HG03139 (cell line): ENCODE results near the gene ITPR2.
"Not testable (repeated sequence)": the region's sequence is repeated elsewhere in the genome, so short reads cannot be mapped to it uniquely, and the experiment has no call there.

Experiments used
- ATAC-seq: cut with Tn5 transposase; IDR thresholded peaks from one replicate; pipeline ENCODE4 v1.9.1; 2021; ENCODE audit not compliant: unreplicated experiment

Gene ITPR2

DNA sequence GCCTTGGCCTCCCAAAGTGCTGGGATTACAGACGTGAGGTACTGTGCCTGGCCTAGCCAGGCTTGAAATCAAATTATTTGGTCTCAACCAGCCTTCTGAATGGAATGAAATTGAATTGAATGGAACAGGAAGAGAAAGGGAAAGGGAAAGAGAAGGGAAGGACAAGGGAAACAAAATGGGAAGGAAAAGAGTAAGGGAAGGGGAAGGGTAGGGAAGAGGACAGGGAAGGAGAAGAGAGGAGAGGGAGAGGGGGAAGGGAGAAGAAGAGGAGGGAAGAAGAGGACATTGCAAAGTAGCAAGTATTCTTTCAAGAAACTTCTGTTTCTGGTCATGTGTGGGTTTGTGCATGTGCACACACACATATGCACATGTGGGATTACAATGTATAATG, 97.8 kb downstream of the ITPR2 start:
- no peak for ATAC-seq

DNA sequence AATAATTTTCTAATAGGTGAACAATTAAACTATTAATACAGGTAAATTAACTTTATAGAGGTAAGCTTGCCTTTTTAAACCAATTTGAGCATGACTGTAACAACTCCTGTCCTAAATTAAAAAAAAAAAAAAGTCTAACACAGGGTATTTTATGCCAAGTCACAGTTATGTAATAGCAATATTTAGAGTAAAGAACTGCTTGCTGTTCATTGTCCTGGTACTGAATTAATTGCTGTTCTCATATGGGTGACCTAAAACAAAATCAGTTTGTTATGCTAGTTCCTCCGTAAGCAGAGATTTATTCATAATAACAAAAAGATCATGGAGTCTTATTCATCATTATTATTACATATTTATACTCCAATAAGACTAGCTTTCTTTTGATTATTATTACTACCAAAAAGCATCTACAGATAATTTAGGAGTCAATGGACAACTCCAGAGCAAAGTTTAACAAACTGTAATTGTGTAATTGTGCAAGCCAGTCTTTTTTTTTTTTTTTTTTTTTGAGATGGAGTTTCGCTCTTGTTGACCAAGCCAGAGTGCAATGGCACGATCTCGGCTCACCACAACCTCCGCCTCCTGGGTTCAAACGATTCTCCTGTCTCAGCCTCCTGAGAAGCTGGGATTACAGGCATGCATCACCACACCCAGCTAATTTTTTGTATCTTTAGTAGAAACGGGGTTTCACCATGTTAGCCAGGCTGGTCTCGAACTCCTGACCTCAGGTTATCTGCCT, 98.3 kb downstream of the ITPR2 start:
- ATAC-seq = no peak

DNA sequence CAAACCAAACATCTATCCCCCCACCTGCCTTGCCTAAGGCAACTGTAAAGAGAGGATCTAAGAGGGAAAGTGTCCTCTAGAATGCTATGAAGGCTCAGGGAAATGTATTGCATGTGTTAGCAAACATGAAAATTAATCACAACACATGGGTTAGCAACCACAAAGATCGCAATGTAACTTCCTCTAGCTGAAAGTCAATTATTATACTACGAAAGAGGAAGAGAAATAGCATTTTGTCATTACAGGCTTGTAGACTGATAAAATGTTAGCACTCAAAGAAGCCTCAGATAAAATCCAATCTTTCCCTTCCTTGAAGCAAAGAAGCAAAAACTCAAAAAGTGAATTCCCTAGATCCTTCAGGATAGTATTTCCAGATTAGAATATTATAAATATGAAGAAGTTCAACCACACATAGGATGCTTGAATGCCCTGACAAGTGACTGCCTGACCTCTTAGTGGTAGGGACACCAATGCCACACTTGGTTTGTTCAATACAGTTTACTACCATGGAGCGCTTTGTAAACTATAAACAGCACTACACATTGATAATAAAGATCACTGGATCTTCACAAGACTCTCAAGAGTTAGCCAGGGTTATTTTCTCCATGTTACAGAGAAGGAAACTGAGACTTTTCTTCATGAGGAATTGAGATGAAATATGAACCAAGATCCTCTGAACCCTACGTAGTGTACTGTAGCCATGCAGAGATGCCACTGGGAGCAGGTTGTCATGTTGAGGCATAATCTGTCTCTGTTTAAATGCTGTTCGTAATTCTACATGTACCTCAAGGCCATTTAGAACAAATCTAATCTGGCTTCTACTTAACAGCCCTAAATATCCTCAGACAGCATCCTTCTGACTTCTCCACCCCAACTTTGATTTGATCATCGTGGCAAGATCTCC, 100.7 kb downstream of the ITPR2 start:
- ATAC-seq = peak; percentile 57

DNA sequence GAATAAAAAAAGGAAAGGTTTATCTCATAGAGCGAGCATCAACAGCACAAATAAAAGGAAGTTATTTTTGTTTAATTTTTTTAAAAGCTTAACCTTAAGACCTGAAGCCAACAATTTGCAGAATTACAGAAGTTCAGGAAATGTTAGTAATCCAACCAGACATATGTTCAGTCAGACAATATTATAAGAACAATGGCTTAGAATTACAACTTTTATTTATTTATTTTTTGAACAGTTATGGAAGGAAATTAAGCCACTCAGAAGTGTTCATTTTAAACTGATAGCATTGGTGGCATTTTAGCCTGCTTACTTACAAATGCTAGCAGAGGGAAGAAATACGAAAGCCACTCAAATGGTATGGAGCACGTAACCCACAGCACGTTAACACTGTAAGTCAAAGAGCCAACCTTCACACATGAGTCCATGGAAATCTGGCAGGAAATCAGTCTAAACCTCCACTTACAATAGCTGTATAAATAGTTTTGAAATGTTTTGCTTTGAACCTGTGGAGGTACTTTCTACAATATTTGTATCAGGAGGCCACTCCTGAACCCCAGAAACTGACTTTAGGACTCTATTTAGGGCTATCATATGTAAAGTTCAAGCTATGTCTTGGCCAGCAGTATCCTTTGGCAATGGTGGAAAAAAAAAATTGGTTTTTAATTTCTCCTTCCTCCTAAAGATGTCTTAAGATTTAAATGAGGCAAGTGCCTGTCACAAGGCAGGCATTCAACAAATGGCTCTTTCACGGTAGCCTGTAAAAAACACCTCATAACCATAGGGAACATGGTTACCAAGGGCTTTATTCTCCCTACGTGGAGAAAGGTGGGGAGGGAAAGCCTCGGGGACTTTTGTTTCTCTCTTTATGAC, 102.3 kb downstream of the ITPR2 start:
- no peak for ATAC-seq

DNA sequence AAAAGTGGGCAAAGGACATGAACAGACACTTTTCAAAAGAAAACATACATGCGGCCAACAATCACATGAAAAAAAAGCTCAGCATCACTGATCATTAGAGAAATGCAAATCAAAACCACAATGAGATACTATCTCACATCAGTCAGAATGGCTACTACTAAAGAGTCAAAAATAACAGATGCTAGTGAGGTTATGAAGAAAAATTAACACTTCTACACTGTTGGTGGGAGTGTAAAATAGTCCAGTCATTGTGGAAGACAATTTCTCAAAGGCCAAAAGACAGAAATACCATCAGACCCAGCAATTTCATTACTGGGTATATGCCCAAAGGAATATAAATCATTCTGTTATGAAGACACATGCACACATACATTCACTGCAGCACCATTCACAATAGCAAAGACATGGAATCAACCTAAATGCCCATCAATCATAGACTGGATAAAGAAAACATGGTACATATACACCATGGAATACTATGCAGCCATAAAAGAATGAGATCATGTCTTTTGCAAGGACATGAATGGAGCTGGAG, 103.8 kb downstream of the ITPR2 start:
- ATAC-seq = not testable (repeated sequence)

DNA sequence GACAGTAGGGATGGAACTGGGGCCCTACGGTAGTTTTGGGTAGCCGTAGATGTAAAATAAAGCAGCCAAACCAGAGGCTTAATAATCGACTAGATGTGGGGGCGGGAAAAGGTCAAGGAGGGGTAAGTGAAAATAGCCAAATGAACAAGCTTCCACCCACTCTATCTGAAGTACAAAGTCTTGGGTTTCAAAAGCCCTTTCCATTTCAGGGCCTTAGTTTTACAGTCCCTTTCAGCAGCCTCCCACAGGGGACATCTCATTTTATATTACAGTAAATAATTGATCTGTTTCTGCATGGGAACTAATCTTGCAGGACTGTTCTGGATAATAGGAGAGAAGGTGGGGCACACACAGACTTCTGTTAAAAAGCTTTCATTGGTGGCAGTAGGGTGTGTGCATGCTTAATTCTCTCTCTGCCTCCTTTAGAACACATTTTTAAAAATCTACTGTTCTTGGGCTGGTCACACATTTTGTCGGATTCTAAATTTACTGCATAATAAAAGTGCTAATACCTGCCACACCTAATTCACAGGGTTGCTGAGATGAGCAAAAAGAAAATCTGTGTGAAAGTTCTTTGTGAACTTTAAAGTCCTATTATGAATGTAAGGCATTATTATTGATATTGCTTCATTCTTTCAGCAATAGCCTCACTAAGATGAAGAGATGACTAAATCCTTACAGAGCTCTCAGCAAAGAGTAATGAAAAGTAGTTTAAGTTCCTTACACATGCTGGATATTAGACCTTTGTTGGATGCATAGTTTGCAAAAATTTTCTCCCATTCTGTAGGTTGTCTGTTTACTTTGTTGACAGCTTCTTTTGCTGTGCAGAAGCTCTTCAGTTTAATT, 104.6 kb downstream of the ITPR2 start:
- ATAC-seq = peak; percentile 43

DNA sequence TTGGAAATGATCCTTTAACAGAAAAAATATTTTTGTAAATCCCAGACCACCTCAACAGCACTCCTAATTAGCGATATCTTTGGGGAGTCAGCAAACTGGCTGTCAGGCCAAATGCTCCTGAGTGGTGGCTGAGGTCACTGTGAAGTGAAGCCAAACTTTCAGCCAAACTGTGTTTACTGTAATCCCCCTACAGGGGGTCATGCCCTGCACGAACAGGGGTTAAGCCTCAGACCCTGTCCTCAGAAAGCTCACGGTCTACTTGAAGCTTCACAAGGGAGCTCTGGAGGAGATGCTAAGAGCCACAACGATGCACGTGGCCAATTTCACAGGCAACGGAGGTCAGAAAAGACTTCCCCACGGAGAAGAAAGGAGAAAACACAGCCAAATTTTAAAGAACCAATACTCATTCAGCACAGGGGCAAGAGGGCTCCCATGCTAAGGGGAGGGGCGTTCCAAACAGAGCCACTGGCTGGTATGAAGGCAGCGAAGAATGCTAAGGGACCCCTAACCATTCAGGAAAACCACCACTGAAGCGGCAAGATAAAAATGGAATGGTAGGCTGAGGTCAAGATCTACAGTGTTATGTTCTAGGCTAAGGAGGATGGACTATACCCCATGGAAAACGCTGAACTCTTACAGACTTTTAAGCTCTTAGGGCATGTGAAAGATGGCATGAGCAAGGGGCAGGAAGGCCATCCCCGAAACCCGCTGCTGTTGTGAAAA, 105.4 kb downstream of the ITPR2 start:
- ATAC-seq = no peak

DNA sequence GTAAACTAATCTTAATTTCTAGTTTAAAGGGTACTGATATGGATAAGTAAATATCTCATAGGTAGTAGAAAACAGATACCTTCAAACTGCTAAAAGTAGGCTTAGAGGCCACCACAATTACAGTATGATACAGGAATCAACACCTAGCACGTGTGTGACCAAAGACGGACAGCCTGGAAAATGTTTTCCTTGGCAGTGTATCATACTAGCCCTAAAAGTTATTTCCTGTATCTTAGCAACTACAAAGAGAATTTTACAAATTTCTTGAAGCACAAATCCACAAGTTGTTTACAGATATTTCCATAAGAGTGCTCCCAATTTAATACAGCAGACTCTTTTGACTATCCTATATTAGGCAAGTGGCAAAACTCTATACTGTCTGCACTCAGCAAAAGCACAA, 106.0 kb downstream of the ITPR2 start:
- no peak for ATAC-seq

DNA sequence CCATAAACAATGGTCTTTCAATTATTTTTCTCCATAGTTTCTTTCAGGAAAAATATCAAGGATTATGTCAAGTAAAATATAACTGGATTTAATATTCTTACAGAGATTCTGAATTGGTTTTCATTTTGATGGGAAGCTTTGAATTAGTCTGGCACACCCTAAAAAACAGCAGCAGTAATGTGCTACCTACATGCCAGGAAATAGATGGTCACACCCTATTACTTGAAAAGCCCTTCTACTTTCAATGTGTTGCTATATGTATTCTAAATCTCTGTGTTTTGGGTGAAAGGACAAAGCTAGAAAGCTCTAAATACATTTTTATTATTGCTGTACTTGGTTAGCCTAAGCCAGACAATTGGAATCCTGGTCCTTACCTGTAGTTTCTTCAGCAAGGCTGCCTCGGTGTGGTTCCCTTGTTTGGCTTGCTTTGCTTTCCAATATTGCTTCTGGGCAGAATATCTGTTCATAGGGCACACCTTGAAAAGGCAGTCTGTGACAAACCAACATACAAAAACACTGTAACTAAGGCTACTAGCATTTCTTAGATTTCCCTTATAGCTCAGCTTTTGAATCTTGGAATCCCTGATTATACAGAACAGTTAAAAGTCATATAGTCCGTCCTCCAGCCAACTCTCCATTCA, 107.6 kb downstream of the ITPR2 start:
- ATAC-seq = no peak

DNA sequence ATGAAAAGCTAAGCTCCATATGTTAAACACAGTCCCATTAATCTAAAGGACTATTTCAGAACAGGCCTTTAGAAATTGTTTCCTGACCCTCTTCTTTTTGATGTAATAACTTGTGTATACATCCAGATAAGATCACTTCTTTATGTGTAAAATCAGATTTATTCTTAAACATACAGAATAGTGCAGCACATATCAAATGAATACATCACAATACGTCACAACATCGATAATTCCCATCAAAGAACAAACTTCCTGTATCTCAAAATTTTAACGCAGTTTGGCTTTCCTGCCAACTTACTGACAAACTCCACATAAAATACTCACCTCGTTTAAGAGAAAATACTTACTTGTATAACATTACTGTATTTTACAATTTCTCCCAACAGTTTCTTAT, 108.7 kb downstream of the ITPR2 start:
- no peak for ATAC-seq

DNA sequence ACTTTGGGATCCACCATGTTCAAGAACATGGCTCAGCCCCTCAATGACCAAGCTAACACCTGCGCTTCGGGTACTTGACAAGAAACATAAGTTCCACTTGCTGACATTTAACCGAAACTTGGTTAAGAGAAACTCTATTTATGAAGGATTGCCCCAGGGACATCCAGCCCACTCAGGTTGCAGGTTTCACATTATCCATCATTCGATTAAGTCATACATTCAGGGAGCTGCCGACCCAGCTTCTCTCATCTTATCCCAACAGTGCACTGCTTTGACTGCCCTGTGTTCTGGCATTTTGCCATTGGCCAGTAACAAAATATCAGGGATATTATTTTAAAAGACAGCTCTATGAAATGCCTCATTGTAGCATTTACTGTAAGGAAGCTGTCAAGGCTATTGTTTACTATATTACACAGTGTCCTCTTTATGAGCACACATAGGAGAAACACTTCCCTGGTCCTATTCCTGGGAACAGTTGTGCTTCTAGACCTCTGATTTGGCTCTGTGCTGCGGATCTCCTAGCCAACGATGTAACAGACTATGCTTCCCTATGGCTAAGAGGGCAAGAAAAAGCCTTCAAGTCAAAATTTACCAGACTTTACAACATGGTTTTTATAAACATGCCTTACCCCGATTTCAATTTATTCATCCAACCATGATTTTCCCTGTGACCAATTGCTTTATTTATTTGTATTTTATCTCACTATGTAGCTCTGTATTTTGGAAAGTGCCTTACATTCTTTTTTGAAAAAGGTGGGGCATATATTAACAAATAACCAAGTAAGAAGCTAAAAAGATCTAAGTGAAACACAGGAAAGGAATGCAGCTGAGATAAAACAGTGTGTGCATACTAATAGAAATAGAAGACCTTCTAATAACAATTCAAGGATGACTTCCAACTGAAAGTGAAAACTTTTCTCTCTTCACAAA, 109.3 kb downstream of the ITPR2 start:
- ATAC-seq = no peak

DNA sequence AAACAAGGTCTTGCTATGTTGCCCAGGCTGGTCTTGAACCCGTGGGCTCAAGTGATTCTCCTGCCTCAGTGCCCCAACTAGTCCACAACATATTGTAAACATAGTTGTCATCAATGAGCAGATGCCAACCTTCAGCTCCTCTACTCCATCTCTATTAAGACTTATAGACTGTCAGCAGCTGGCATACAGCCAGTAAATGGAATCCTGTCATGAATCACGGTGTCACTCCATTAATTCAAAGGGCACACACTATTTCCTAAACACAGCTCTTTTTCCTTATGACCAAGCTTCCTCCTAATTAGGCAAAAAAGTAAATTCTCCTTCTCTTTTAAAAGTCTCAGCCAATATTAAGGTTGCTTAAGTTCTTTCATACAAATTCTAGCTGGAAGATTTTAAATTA, 111.2 kb downstream of the ITPR2 start:
- ATAC-seq = no peak

DNA sequence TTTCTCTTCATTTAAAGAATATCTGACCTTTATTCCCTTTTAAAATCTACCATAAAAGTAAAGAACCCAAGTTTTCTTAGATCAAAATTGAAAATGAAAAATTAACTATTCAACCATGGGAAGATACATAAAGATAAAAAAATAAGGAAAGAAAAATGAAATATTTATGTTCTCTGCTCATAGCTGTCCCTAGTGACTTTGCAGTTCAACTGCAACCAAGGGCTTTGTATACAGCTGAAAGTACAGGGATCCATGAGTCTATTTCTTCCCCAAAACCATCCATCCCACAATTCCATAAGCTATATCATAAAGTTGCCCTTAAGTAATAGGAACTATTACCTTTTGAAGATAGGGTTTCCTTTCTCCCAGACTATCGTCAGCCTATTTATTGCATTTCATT, 113.1 kb downstream of the ITPR2 start:
- no peak for ATAC-seq

DNA sequence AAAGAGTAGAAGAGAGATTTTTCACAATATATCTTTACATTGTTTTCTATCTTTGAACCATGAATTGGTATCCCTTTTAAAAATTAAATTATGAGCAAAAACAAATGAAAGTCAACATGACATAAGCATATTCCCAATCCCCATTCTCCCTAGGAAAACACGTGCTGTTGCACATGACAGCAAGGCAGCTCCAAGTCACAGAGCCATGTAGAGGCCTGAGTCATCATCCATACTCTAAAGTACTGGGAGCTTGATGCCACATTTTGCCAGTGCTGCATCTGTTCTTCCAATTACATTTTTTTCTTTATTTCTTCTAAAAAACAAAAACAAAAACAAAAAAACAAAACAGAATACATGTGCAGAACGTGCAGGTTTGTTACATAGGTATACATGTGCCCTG, 115.2 kb downstream of the ITPR2 start:
- ATAC-seq = no peak

DNA sequence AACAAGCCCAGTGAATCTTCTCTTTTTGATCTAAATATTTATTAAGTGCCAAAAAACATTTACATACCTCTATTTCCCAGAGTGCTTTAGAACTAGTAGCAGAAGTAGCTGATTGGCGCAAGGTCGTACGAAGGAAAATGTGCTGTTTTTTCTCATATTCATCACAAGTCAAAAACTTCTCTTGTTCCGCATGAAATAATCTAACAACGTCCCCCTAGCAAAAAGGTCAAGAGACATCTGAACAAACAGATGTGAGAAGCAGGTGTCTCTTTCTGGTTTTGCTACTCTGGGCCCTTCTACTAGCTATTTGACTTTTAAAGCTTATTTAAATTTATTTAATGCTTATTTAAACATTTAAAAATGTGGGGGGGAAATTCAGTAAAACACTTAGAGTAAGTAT, 117.8 kb downstream of the ITPR2 start:
- ATAC-seq = no peak

DNA sequence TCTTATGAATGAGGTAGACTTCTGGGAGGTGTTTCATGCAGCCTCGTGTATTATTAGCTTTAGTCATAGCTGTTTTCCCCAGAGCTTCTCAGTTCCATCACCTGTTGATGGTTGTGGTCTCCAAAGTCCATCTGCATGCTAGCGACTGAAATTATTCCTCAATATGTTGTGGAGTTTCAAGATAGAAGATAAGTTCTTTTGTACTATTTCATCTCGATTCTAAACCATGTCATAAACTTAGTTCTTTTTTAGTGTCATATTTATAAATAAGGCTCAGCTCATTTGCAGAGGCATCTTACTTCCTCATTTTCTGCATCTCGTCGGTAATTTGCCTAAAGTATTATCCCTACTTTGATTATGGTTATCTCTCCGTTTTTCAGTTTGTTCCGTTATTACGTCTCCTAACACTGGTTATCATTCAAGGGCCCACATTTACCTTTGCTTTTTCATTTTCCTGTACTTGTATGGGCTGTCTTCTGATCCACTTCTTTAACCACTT, 119.1 kb downstream of the ITPR2 start:
- peak; percentile 78 for ATAC-seq

DNA sequence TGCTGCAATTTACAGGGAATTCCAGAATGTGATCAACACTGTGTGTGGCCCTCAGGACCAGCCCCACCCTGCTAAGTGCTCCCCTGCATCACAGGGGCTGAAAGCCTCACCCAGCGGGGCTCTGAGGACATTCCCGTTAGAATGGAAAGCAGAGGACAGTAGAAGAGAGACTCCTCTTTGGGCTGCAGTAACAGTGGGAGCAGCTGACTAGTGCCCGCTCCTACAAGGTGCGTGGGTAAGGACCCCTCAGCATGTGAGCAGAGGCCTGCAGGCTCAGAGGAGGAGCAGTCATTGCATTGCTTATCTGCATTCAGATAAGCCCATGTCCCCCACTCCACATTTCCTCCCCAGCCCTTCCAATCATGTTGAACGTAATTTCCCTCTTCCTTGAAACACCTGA, 120.1 kb downstream of the ITPR2 start:
- no peak for ATAC-seq

DNA sequence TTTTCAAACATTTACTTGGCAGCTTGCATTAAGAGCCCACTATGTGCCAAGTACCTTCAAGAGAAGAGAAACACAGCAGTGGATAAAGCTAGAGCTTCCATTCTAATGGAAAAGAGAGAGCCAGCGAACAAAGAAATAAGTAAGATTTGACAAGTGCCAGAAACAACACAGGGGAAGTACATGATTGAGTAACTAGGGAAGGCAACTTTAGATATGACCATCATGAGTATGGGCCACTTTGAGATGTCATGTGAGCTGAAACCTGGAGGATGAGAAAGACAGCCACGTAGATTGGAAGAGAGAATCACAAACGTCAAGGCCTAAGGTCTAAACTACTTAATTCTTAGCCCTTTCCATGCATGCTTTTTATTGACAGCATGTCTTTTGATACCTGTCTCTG, 121.4 kb downstream of the ITPR2 start:
- ATAC-seq = no peak
